Central memory CD8-positive, alpha-beta T cell (primary cell): Measurements from ENCODE around the gene EPG5.
A peak's percentile ranks its signal among the peaks of the same experiment; 100 is the strongest.
"Not testable (repeated sequence)": the region's sequence is repeated elsewhere in the genome, so short reads cannot be mapped to it uniquely, and the experiment has no call there.

ENCODE experiments used
- ATAC-seq: fragments of 150-1000 bp; cut with Tn5 transposase; replicated peaks from 2 replicates; pipeline ENCODE4 v1.10.0; 2022; ENCODE audit warnings: mild to moderate bottlenecking, moderate FRiP score, moderate number of reproducible peaks; ENCODE audit not compliant: poor library complexity, severe bottlenecking; ENCODE audit errors: extremely low read depth
- DNase-seq, 2 donors: peaks; one replicate each; pipeline ENCODE4 v3.0.0; 2021; ENCODE audit warnings: low spot score in 2 of 2
- H3K27ac Mint-ChIP-seq: one replicate; pipeline ENCODE4 v1.8.0; 2022; ENCODE audit warnings: low read depth, mild to moderate bottlenecking, moderate library complexity, mixed read lengths
- H3K27me3 Mint-ChIP-seq: one replicate; pipeline ENCODE4 v1.8.0; 2022; ENCODE audit warnings: mixed read lengths
- H3K36me3 Mint-ChIP-seq: one replicate; pipeline ENCODE4 v1.8.0; 2022; ENCODE audit warnings: mild to moderate bottlenecking, moderate library complexity, mixed read lengths; ENCODE audit not compliant: insufficient read depth
- H3K4me1 Mint-ChIP-seq: one replicate; pipeline ENCODE4 v1.8.0; 2022; ENCODE audit warnings: mixed read lengths
- H3K4me3 Mint-ChIP-seq: one replicate; pipeline ENCODE4 v1.8.0; 2022; ENCODE audit warnings: mild to moderate bottlenecking, moderate library complexity, mixed read lengths
- H3K9me3 Mint-ChIP-seq: one replicate; pipeline ENCODE4 v1.8.0; 2022; ENCODE audit warnings: mixed read lengths

EPG5 gene

GRCh38 chr18:45962866-45963265, 4.3 kb downstream of the EPG5 start:
- DNase-seq, result no peak
- Mint-ChIP-seq H3K27me3 (no peaks in the 10 kb centered on the region), H3K27ac (peak overlapping the region; percentile 67), H3K9me3 (no peaks in the 10 kb centered on the region), H3K4me3 (peak overlapping the region; percentile 5), H3K36me3 (peaks cover 17% of the 10 kb centered on the region), H3K4me1 (peaks cover 55% of the 10 kb centered on the region)
- ATAC-seq, result no peak

DNA sequence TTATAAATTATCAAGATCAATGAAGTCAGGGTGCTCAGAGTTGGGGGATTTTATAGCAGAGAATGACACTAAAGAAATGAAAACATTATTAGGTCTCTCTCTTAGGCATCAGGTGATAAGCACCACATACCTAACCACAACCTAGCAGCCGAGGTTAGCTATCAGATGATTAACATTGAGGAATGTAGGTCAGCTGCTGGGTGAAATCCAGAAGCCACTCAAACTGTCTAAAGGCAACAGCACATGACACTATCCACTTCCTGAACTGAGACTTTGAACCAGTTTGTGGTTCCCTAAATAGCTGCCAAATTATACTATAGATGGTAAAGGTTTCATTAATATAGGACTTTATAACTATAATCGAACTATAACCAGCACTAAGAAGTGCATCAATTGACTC, 4.7 kb downstream of the EPG5 start:
- peaks cover 51% of the 10 kb centered on the region for H3K4me1 Mint-ChIP-seq
- H3K27ac Mint-ChIP-seq, result peak overlapping the region; percentile 67
- peak; percentile 66 for ATAC-seq
- no peaks in the 10 kb centered on the region for H3K9me3 Mint-ChIP-seq
- H3K27me3 Mint-ChIP-seq, result no peaks in the 10 kb centered on the region
- peak overlapping the region; percentile 10 for H3K4me3 Mint-ChIP-seq
- peak in 1 of 2 donors; percentile 33 for DNase-seq
- peaks cover 15% of the 10 kb centered on the region for H3K36me3 Mint-ChIP-seq

- not testable (repeated sequence) for H3K4me3 Mint-ChIP-seq, ATAC-seq, DNase-seq, H3K27ac Mint-ChIP-seq, H3K9me3 Mint-ChIP-seq, H3K27me3 Mint-ChIP-seq
- peaks cover 26% of the 10 kb centered on the region for H3K36me3 Mint-ChIP-seq
- peaks cover 44% of the 10 kb centered on the region for H3K4me1 Mint-ChIP-seq
Observed at GRCh38 chr18:45959484-45959883, 7.6 kb downstream of the EPG5 start.

GRCh38 chr18:45958730-45959129, 8.4 kb downstream of the EPG5 start:
- Mint-ChIP-seq H3K27me3 (no peaks in the 10 kb centered on the region), H3K27ac (no peak overlapping the region), H3K4me3 (no peak overlapping the region), H3K4me1 (peaks cover 46% of the 10 kb centered on the region), H3K36me3 (peaks cover 31% of the 10 kb centered on the region), H3K9me3 (no peaks in the 10 kb centered on the region)
- DNase-seq (no peak), ATAC-seq (no peak)

GRCh38 chr18:45958027-45958426, 9.1 kb downstream of the EPG5 start:
- peaks cover 31% of the 10 kb centered on the region for H3K36me3 Mint-ChIP-seq

DNA sequence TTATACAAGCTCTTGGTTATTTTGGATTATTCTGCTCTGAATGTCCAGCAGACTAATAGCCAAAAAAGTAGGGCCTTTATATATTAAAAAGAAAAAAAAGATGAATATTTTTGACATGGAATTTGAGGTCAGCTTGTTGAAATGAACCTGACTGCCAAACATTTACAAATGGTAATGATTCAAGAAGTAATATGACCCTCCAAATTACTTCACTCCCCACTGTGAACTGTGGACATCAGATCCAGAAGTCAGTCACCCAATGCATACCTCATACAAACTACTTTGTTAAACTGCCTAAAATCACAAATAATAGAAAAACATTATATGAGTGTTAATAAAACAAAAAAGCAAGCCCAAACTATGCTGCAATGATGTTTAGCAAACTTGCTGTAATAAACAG, 10.0 kb downstream of the EPG5 start:
- Mint-ChIP-seq H3K27me3 (no peaks in the 10 kb centered on the region), H3K27ac (no peak overlapping the region), H3K4me3 (no peak overlapping the region), H3K9me3 (no peaks in the 10 kb centered on the region), H3K36me3 (peaks cover 30% of the 10 kb centered on the region), H3K4me1 (peaks cover 38% of the 10 kb centered on the region)
- ATAC-seq (no peak), DNase-seq (no peak)

More at GRCh38 chr18:45958027-45958426, 9.1 kb downstream of the EPG5 start:
- H3K27ac Mint-ChIP-seq, result no peak overlapping the region
- no peaks in the 10 kb centered on the region for H3K9me3 Mint-ChIP-seq
- no peak for DNase-seq
- H3K4me3 Mint-ChIP-seq, result no peak overlapping the region
- no peaks in the 10 kb centered on the region for H3K27me3 Mint-ChIP-seq
- H3K4me1 Mint-ChIP-seq, result peaks cover 46% of the 10 kb centered on the region
- ATAC-seq, result no peak

GRCh38 chr18:45954070-45954934, 12.8 kb downstream of the EPG5 start:
- no peak for DNase-seq
- peaks cover 24% of the 10 kb centered on the region for H3K4me1 Mint-ChIP-seq
- ATAC-seq, result no peak
- no peak overlapping the region for H3K27ac Mint-ChIP-seq
- no peaks in the 10 kb centered on the region for H3K27me3 Mint-ChIP-seq
- H3K9me3 Mint-ChIP-seq, result no peaks in the 10 kb centered on the region
- no peak overlapping the region for H3K4me3 Mint-ChIP-seq
- peaks cover 51% of the 10 kb centered on the region for H3K36me3 Mint-ChIP-seq

DNA sequence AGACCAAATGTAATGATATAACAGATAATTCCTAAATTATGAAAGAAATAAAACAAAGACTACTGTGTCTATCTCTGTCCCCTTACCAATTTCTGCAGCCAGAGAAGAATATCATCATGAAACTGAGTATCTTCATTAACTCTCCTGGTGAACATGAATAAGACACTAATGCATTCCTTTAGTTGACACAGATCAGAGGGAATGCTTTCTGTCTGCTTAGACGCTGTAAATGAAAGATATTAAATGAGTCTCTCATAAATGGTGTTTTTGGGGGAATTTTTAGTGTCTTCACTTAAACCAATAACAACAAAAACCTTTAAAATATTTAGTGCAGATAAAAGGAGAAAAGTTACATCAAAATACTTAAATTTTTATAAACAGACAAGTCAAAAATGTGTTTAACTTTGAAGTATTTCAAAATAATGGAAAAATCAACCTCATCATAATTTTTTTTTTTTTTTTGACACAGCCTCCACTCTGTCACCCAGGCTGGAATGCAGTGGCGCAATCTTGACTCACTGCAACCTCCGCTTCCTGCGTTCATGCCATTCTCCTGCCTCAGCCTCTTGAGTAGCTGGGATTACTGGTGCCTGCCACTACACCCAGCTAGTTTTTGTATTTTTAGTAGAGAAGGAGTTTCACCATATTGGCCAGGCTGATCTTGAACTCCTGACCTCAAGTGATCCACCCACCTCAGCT, 16.0 kb downstream of the EPG5 start:
- no peak for DNase-seq
- Mint-ChIP-seq H3K9me3 (no peaks in the 10 kb centered on the region), H3K4me3 (no peak overlapping the region), H3K27ac (no peak overlapping the region), H3K4me1 (peaks cover 17% of the 10 kb centered on the region), H3K36me3 (peaks cover 72% of the 10 kb centered on the region), H3K27me3 (no peaks in the 10 kb centered on the region)
- no peak for ATAC-seq

GRCh38 chr18:45945669-45946068, 21.5 kb downstream of the EPG5 start:
- peaks cover 69% of the 10 kb centered on the region for H3K36me3 Mint-ChIP-seq
- H3K27ac Mint-ChIP-seq, result no peak overlapping the region
- H3K4me1 Mint-ChIP-seq, result no peaks in the 10 kb centered on the region
- DNase-seq, result no peak
- no peak for ATAC-seq
- peaks cover 4% of the 10 kb centered on the region for H3K9me3 Mint-ChIP-seq
- H3K4me3 Mint-ChIP-seq, result no peak overlapping the region
- no peaks in the 10 kb centered on the region for H3K27me3 Mint-ChIP-seq

GRCh38 chr18:45940724-45941123, 26.4 kb downstream of the EPG5 start:
- no peak overlapping the region for H3K27ac Mint-ChIP-seq
- peaks cover 31% of the 10 kb centered on the region for H3K4me1 Mint-ChIP-seq
- ATAC-seq, result no peak
- peaks cover 5% of the 10 kb centered on the region for H3K9me3 Mint-ChIP-seq
- H3K4me3 Mint-ChIP-seq, result no peak overlapping the region
- no peak for DNase-seq
- H3K27me3 Mint-ChIP-seq, result no peaks in the 10 kb centered on the region
- H3K36me3 Mint-ChIP-seq, result peaks cover 46% of the 10 kb centered on the region

DNA sequence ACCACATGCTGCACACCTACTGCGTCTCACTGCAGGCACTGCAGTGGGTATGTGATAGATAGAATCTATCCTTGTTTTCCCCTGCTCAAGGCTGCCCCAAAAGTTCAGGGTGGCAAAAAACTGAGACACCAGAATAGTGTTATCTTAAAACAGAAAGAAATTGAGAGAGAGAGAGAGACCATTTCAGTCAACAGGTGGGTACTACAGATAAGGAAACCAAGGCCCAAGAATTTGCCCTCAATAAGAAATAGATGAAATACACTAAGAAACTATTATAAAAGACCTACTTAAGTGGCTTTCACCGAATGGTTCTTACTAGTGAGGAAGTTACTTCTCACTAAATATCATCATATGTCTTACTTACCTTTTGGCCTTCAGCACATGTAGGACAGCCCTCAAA, 27.9 kb downstream of the EPG5 start:
- no peak for DNase-seq
- Mint-ChIP-seq H3K9me3 (peaks cover 5% of the 10 kb centered on the region), H3K4me1 (peaks cover 32% of the 10 kb centered on the region), H3K4me3 (peak overlapping the region; percentile 50), H3K36me3 (peaks cover 39% of the 10 kb centered on the region), H3K27me3 (no peaks in the 10 kb centered on the region), H3K27ac (no peak overlapping the region)
- ATAC-seq, result no peak

DNA sequence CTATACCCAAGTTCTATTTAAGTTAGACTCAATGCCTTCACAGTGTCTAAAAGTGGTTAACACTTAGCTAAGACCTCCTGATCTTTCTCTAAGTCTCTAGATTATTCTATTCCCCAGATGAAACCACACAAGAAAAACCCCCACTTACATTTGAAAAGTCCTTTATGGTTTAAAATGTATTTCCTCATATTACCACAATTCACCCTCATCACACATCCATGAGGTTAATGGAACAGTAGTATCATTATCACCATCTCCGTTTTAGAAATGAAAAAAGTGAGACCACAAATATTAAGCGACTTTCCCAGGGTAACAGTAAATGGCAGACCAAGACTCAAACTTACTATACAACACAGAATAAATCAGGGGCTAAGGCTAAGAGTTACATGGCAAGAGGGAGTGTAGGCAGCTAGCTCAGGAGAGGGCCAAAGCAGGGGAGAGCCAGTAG, 28.6 kb downstream of the EPG5 start:
- peaks cover 36% of the 10 kb centered on the region for H3K36me3 Mint-ChIP-seq
- peaks cover 32% of the 10 kb centered on the region for H3K4me1 Mint-ChIP-seq
- H3K9me3 Mint-ChIP-seq, result peaks cover 5% of the 10 kb centered on the region
- DNase-seq (no peak), ATAC-seq (peak; percentile 94)
- peak overlapping the region; percentile 50 for H3K4me3 Mint-ChIP-seq
- no peaks in the 10 kb centered on the region for H3K27me3 Mint-ChIP-seq
- peak overlapping the region; percentile 73 for H3K27ac Mint-ChIP-seq
